ENCODE results near the gene POU1F1.
A peak's percentile ranks its signal among the peaks of the same experiment; 100 is the strongest.

Gene POU1F1

GRCh38 chr3:87276484-87276883 is at the start of gene POU1F1:
POU1F1 (minus strand) TSS chr3:87276584; CDS start chr3:87276462, 122 bp downstream.
- Histone ChIP-seq H3K4me1 (ENCODE audit: control insufficient read depth in 2 of 2, insufficient read depth in 2 of 2, low read length in 2 of 2) (no peaks in the 10 kb centered on the region), H3K36me3 (ENCODE audit: control insufficient read depth in 2 of 2, insufficient read depth in 2 of 2, low read length in 2 of 2) (no peaks in the 10 kb centered on the region), H3K9ac (ENCODE audit: low read depth in 1 of 2, low read length in 2 of 2) (no peak within 1 kb of the TSS), H3K27me3 (ENCODE audit: control insufficient read depth in 2 of 2, insufficient read depth in 2 of 2, low read length in 2 of 2) (no peaks in the 10 kb centered on the region), H3K4me3 (ENCODE audit: low read length in 2 of 2) (no peak within 1 kb of the TSS), H3K27ac (ENCODE audit: low read depth in 2 of 2, low read length in 2 of 2) (no peak within 1 kb of the TSS), H3K9me3 (ENCODE audit: control insufficient read depth in 2 of 2, low read length in 2 of 2) (no peaks in the 10 kb centered on the region)

GRCh38 chr3:87324609-87325008 is 48.2 kb upstream of the POU1F1 start:
- Histone ChIP-seq H3K9me3 (ENCODE audit: control insufficient read depth in 2 of 2, low read length in 2 of 2) (no peaks in the 10 kb centered on the region), H3K27me3 (ENCODE audit: control insufficient read depth in 2 of 2, insufficient read depth in 2 of 2, low read length in 2 of 2) (no peaks in the 10 kb centered on the region), H3K9ac (ENCODE audit: low read depth in 1 of 2, low read length in 2 of 2) (no peak overlapping the region), H3K4me3 (ENCODE audit: low read length in 2 of 2) (no peak overlapping the region), H3K27ac (ENCODE audit: low read depth in 2 of 2, low read length in 2 of 2) (no peak overlapping the region), H3K4me1 (ENCODE audit: control insufficient read depth in 2 of 2, insufficient read depth in 2 of 2, low read length in 2 of 2) (no peaks in the 10 kb centered on the region), H3K36me3 (ENCODE audit: control insufficient read depth in 2 of 2, insufficient read depth in 2 of 2, low read length in 2 of 2) (no peaks in the 10 kb centered on the region)

DNA sequence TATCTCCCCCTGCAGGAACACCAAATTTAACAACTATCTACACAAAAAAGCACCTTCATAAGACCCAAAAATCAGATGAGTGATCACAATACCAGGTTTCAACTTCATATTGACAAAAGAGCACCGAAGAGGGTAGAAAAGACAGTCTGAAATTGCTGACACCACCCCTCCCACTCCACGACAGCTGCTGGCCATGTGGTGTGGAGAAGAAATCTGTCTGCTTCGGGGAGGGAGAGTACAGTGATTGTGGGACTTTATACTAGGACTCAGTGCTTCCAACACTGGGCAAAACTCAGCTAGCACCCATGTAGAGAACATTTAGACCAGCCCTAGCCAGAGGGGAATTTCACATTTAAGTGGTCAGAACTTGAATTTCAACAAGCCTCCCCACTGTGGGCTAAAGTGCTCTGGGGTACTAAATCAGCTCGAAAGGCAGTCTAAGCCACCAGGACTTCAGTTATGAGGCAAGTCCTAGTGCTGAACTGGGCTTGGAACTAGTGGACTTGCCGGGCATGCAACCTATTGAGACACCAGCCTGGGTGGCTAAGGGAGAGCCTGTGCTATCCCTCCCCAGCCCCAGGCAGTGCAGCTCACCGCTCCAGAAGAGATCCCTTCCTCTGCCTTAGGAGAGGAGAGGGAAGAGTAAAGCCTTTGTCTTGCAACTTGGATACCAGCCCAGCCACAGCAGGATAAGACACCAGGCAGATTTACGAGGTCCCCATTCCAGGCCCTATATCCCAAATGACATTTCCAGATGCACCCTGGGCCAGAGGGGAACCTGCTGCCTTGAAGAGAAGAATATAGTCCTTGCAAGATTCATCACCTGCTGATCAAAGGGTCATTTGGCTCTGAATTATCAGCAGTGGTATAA is 44.6 kb upstream of the POU1F1 start:
- H3K4me3 ChIP-seq (ENCODE audit: low read length in 2 of 2): no peak overlapping the region
- H3K27ac ChIP-seq (ENCODE audit: low read depth in 2 of 2, low read length in 2 of 2): no peak overlapping the region
- H3K27me3 ChIP-seq (ENCODE audit: control insufficient read depth in 2 of 2, insufficient read depth in 2 of 2, low read length in 2 of 2): no peaks in the 10 kb centered on the region
- no peak overlapping the region for H3K9ac ChIP-seq (ENCODE audit: low read depth in 1 of 2, low read length in 2 of 2)
- H3K36me3 ChIP-seq (ENCODE audit: control insufficient read depth in 2 of 2, insufficient read depth in 2 of 2, low read length in 2 of 2): no peaks in the 10 kb centered on the region
- no peaks in the 10 kb centered on the region for H3K9me3 ChIP-seq (ENCODE audit: control insufficient read depth in 2 of 2, low read length in 2 of 2)
- peaks cover 8 to 16% of the 10 kb centered on the region in 2 donors for H3K4me1 ChIP-seq (ENCODE audit: control insufficient read depth in 2 of 2, insufficient read depth in 2 of 2, low read length in 2 of 2)

DNA sequence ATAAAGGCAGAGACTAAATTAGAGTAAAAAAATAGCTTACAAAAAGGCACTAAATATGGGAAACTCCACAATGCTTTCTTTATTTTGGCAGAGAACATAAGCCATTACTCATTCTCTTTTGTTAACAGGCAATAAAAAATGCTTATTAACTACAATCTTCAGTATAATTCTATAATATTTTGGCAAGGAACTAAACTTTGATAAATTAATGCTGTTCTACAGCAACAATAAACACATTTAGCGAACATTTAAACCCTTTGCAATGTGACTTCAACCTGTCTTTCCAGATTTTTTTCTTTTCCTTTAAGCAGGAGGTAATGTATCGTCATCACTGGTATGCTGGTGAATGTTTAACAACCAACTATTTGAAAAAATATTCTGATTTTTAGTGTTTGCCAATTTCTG is 42.2 kb upstream of the POU1F1 start:
- no peak overlapping the region for H3K9ac ChIP-seq (ENCODE audit: low read depth in 1 of 2, low read length in 2 of 2)
- no peaks in the 10 kb centered on the region for H3K9me3 ChIP-seq (ENCODE audit: control insufficient read depth in 2 of 2, low read length in 2 of 2)
- no peak overlapping the region for H3K4me3 ChIP-seq (ENCODE audit: low read length in 2 of 2)
- H3K36me3 ChIP-seq (ENCODE audit: control insufficient read depth in 2 of 2, insufficient read depth in 2 of 2, low read length in 2 of 2): no peaks in the 10 kb centered on the region
- peaks cover 8 to 16% of the 10 kb centered on the region in 2 donors for H3K4me1 ChIP-seq (ENCODE audit: control insufficient read depth in 2 of 2, insufficient read depth in 2 of 2, low read length in 2 of 2)
- H3K27me3 ChIP-seq (ENCODE audit: control insufficient read depth in 2 of 2, insufficient read depth in 2 of 2, low read length in 2 of 2): no peaks in the 10 kb centered on the region
- no peak overlapping the region for H3K27ac ChIP-seq (ENCODE audit: low read depth in 2 of 2, low read length in 2 of 2)

GRCh38 chr3:87317779-87318178 is 41.4 kb upstream of the POU1F1 start:
- Histone ChIP-seq H3K27ac (ENCODE audit: low read depth in 2 of 2, low read length in 2 of 2) (no peak overlapping the region), H3K27me3 (ENCODE audit: control insufficient read depth in 2 of 2, insufficient read depth in 2 of 2, low read length in 2 of 2) (no peaks in the 10 kb centered on the region), H3K9ac (ENCODE audit: low read depth in 1 of 2, low read length in 2 of 2) (no peak overlapping the region), H3K36me3 (ENCODE audit: control insufficient read depth in 2 of 2, insufficient read depth in 2 of 2, low read length in 2 of 2) (no peaks in the 10 kb centered on the region), H3K4me1 (ENCODE audit: control insufficient read depth in 2 of 2, insufficient read depth in 2 of 2, low read length in 2 of 2) (peaks cover 8 to 16% of the 10 kb centered on the region in 2 donors), H3K9me3 (ENCODE audit: control insufficient read depth in 2 of 2, low read length in 2 of 2) (no peaks in the 10 kb centered on the region), H3K4me3 (ENCODE audit: low read length in 2 of 2) (peak overlapping the region in 1 of 2 donors; percentile 23)

DNA sequence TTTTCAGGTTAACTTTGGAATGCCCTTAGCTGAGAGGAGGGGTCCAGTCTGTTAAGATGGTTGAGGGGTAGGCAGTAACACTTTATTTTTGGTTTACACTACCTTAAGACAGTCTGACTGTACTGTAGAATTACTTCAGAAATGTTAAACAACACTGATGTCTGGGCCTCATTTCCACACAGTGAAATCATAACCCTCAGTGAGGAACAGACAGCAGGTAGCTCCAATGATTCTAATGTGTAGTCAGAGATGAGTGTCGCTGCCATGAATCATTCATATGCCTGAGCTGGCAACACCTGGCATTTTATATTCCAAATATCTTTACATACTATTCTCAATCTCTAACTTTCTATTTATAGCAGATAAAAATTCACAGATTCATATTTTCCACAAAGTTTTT is 37.3 kb upstream of the POU1F1 start:
- no peaks in the 10 kb centered on the region for H3K36me3 ChIP-seq (ENCODE audit: control insufficient read depth in 2 of 2, insufficient read depth in 2 of 2, low read length in 2 of 2)
- no peaks in the 10 kb centered on the region for H3K27me3 ChIP-seq (ENCODE audit: control insufficient read depth in 2 of 2, insufficient read depth in 2 of 2, low read length in 2 of 2)
- H3K4me1 ChIP-seq (ENCODE audit: control insufficient read depth in 2 of 2, insufficient read depth in 2 of 2, low read length in 2 of 2): peaks cover 3 to 7% of the 10 kb centered on the region in 2 donors
- no peak overlapping the region for H3K9ac ChIP-seq (ENCODE audit: low read depth in 1 of 2, low read length in 2 of 2)
- no peak overlapping the region for H3K4me3 ChIP-seq (ENCODE audit: low read length in 2 of 2)
- no peak overlapping the region for H3K27ac ChIP-seq (ENCODE audit: low read depth in 2 of 2, low read length in 2 of 2)
- no peaks in the 10 kb centered on the region for H3K9me3 ChIP-seq (ENCODE audit: control insufficient read depth in 2 of 2, low read length in 2 of 2)

GRCh38 chr3:87311309-87311708 is 34.9 kb upstream of the POU1F1 start:
- H3K27ac ChIP-seq (ENCODE audit: low read depth in 2 of 2, low read length in 2 of 2): no peak overlapping the region
- H3K9ac ChIP-seq (ENCODE audit: low read depth in 1 of 2, low read length in 2 of 2): no peak overlapping the region
- H3K27me3 ChIP-seq (ENCODE audit: control insufficient read depth in 2 of 2, insufficient read depth in 2 of 2, low read length in 2 of 2): no peaks in the 10 kb centered on the region
- H3K4me3 ChIP-seq (ENCODE audit: low read length in 2 of 2): no peak overlapping the region
- H3K4me1 ChIP-seq (ENCODE audit: control insufficient read depth in 2 of 2, insufficient read depth in 2 of 2, low read length in 2 of 2): no peaks in the 10 kb centered on the region
- H3K9me3 ChIP-seq (ENCODE audit: control insufficient read depth in 2 of 2, low read length in 2 of 2): no peaks in the 10 kb centered on the region
- no peaks in the 10 kb centered on the region for H3K36me3 ChIP-seq (ENCODE audit: control insufficient read depth in 2 of 2, insufficient read depth in 2 of 2, low read length in 2 of 2)

DNA sequence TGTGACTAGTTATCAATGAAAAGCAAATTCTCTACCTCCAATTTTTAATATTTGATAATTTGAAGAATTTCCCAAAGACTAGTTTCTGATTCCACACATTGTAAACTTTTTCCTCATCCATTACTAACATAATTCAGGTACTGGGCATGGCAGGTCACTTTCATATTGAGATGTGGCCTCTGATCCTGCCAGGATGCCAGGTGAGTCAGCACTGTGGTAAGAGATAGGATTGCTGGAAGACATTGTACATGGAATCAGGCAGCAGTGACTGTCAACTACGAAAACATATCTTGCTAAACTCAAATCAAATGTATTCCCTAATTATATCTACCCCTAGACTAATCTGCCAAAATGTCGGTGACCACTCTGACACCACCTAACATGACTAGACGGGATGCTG is 33.2 kb upstream of the POU1F1 start:
- H3K27ac ChIP-seq (ENCODE audit: low read depth in 2 of 2, low read length in 2 of 2): no peak overlapping the region
- no peaks in the 10 kb centered on the region for H3K4me1 ChIP-seq (ENCODE audit: control insufficient read depth in 2 of 2, insufficient read depth in 2 of 2, low read length in 2 of 2)
- no peaks in the 10 kb centered on the region for H3K27me3 ChIP-seq (ENCODE audit: control insufficient read depth in 2 of 2, insufficient read depth in 2 of 2, low read length in 2 of 2)
- no peak overlapping the region for H3K4me3 ChIP-seq (ENCODE audit: low read length in 2 of 2)
- no peak overlapping the region for H3K9ac ChIP-seq (ENCODE audit: low read depth in 1 of 2, low read length in 2 of 2)
- H3K9me3 ChIP-seq (ENCODE audit: control insufficient read depth in 2 of 2, low read length in 2 of 2): no peaks in the 10 kb centered on the region
- H3K36me3 ChIP-seq (ENCODE audit: control insufficient read depth in 2 of 2, insufficient read depth in 2 of 2, low read length in 2 of 2): no peaks in the 10 kb centered on the region

GRCh38 chr3:87307805-87308204 is 31.4 kb upstream of the POU1F1 start:
- Histone ChIP-seq H3K27ac (ENCODE audit: low read depth in 2 of 2, low read length in 2 of 2) (no peak overlapping the region), H3K36me3 (ENCODE audit: control insufficient read depth in 2 of 2, insufficient read depth in 2 of 2, low read length in 2 of 2) (no peaks in the 10 kb centered on the region), H3K27me3 (ENCODE audit: control insufficient read depth in 2 of 2, insufficient read depth in 2 of 2, low read length in 2 of 2) (no peaks in the 10 kb centered on the region), H3K9me3 (ENCODE audit: control insufficient read depth in 2 of 2, low read length in 2 of 2) (no peaks in the 10 kb centered on the region), H3K4me1 (ENCODE audit: control insufficient read depth in 2 of 2, insufficient read depth in 2 of 2, low read length in 2 of 2) (no peaks in the 10 kb centered on the region), H3K9ac (ENCODE audit: low read depth in 1 of 2, low read length in 2 of 2) (no peak overlapping the region), H3K4me3 (ENCODE audit: low read length in 2 of 2) (no peak overlapping the region)

DNA sequence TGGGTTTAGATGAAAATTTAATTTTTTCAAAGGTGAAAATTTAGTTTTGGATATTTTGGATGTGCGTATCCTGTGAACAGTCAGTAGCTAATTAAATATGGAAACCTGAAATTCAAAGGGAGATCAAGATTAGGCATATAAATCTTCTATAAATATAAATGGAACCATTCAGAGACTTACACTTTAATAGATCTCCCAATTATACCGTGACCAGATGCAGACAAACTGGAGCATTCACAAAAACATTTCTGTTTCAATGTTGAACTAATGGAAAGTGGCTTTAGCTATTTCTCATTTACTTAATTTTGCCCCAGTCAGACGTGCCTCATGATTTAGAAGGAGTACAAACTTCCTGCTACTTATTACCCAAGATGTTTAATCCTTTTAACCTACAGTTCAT is 29.1 kb upstream of the POU1F1 start:
- Histone ChIP-seq H3K9me3 (ENCODE audit: control insufficient read depth in 2 of 2, low read length in 2 of 2) (no peaks in the 10 kb centered on the region), H3K36me3 (ENCODE audit: control insufficient read depth in 2 of 2, insufficient read depth in 2 of 2, low read length in 2 of 2) (no peaks in the 10 kb centered on the region), H3K27ac (ENCODE audit: low read depth in 2 of 2, low read length in 2 of 2) (no peak overlapping the region), H3K27me3 (ENCODE audit: control insufficient read depth in 2 of 2, insufficient read depth in 2 of 2, low read length in 2 of 2) (no peaks in the 10 kb centered on the region), H3K4me3 (ENCODE audit: low read length in 2 of 2) (no peak overlapping the region), H3K4me1 (ENCODE audit: control insufficient read depth in 2 of 2, insufficient read depth in 2 of 2, low read length in 2 of 2) (no peaks in the 10 kb centered on the region), H3K9ac (ENCODE audit: low read depth in 1 of 2, low read length in 2 of 2) (no peak overlapping the region)

All from mucosa of rectum (tissue), 2 donors.